HepG2 (cell line): ENCODE results near the gene C4B. TPM values are rescaled to one million over a fixed set of nuclear protein-coding genes. Genes with fewer than 3 reads are reported as not detected.

Experiments used
- ATAC-seq: fragments of 200-7000 bp; cut with Tn5 transposase; 3 replicates; pipeline ENCODE4 v1.9.1; 2020; ENCODE audit warnings: mild to moderate bottlenecking, moderate library complexity
- BruUV-seq: library from RNA; stranded (reverse); fragments of 400-500 nt; replicated peaks from 2 replicates; lab custom pipeline; 2021; lab: Mats Ljungman, UMichigan
- CTCF ChIA-PET: fragments of 300-600 bp; formaldehyde crosslinking; extraction: SDS; loops from one replicate; lab custom pipeline; 2021; ENCODE audit warnings: low total read pairs, inconsistent platforms, low intra/inter-chr PET ratio; lab: Yijun Ruan, JAX
- POLR2A ChIA-PET: fragments of 350-600 bp; sonication (Branson Sonifier 250); formaldehyde crosslinking; loops from one replicate; lab custom pipeline; 2020; ENCODE audit warnings: antibody characterized with exemption, inconsistent platforms; lab: Yijun Ruan, JAX
- DNase-seq: peaks from one replicate; pipeline ENCODE4 v3.0.0-alpha.2; 2015; ENCODE audit warnings: low spot score
- FAIRE-seq: peaks from 3 replicates; lab custom pipeline; 2011; peaks lifted over from hg19 to GRCh38; lab: Jason Lieb, UNC
- H2AFZ ChIP-seq: one replicate; pipeline ENCODE4 v1.6.1; 2011; ENCODE audit warnings: low read length, inconsistent platforms
- H3K27ac ChIP-seq: fragments of 300-600 bp; 3 replicates; pipeline ENCODE4 v1.8.0; 2011; ENCODE audit warnings: mixed run types, mild to moderate bottlenecking, mixed read lengths, low read length, inconsistent platforms; ENCODE audit not compliant: insufficient read depth; ENCODE audit errors: extremely low read length
- H3K27me3 ChIP-seq, 2 experiments: fragments of 200-600 bp in 1 of 2; 2 replicates in 1 of 2; 3 replicates in 1 of 2; pipeline versions ENCODE4 v1.6.0 to v1.8.0; 2011; ENCODE audit warnings: low read length in 2 of 2, mild to moderate bottlenecking in 2 of 2, moderate library complexity in 2 of 2, inconsistent platforms in 1 of 2; ENCODE audit not compliant: insufficient read depth in 2 of 2, control insufficient read depth in 1 of 2
- H3K36me3 ChIP-seq, 2 experiments: fragments of 200-600 bp in 1 of 2; replicated peaks in 1 of 2; 2 replicates in 1 of 2; 3 replicates in 1 of 2; pipeline versions ENCODE4 v1.5.1 to v1.8.0; 2011; ENCODE audit warnings: low read length in 2 of 2, inconsistent platforms in 1 of 2; ENCODE audit not compliant: insufficient read depth in 2 of 2, control insufficient read depth in 1 of 2
- H3K4me1 ChIP-seq: 2 replicates; pipeline ENCODE4 v1.5.1; 2012; ENCODE audit warnings: low read length, inconsistent platforms; ENCODE audit not compliant: insufficient read depth
- H3K4me2 ChIP-seq: 2 replicates; pipeline ENCODE4 v1.6.0; 2011; ENCODE audit warnings: low read depth, low read length, inconsistent platforms
- H3K4me3 ChIP-seq, 3 experiments: fragments of 200-600 bp in 1 of 3; sonication (generic), shearing (Covaris generic) in 1 of 3; replicated peaks in 1 of 3; 2 replicates each; pipeline ENCODE4 v1.5.1; 2011 to 2016; ENCODE audit warnings: low read length in 3 of 3, inconsistent platforms in 2 of 3, low read depth in 2 of 3, mild to moderate bottlenecking in 2 of 3, control low read depth in 1 of 3, mixed read lengths in 1 of 3; ENCODE audit not compliant: insufficient read depth in 1 of 3
- H3K79me2 ChIP-seq: one replicate; pipeline ENCODE4 v1.6.1; 2011; ENCODE audit warnings: low read length, inconsistent platforms; ENCODE audit not compliant: insufficient read depth
- H3K9ac ChIP-seq: 2 replicates; pipeline ENCODE4 v1.6.0; 2011; ENCODE audit warnings: mild to moderate bottlenecking, low read depth, low read length, inconsistent platforms; ENCODE audit not compliant: insufficient read depth
- H3K9me3 ChIP-seq: 2 replicates; pipeline ENCODE4 v1.5.1; 2012; ENCODE audit warnings: mild to moderate bottlenecking, low read length
- H4K20me1 ChIP-seq: 2 replicates; pipeline ENCODE4 v1.6.0; 2011; ENCODE audit warnings: inconsistent platforms, mild to moderate bottlenecking, low read length, moderate library complexity; ENCODE audit not compliant: insufficient read depth
- CHCHD3 ChIP-seq: sonication (generic); formaldehyde crosslinking; IDR thresholded peaks from 2 replicates; pipeline ENCODE4 v1.8.0; 2022; ENCODE audit warnings: mild to moderate bottlenecking, missing genetic modification reagents, moderate library complexity
- FOXO1 ChIP-seq: sonication (generic); formaldehyde crosslinking; IDR thresholded peaks from 2 replicates; pipeline ENCODE4 v1.4.0; 2020; ENCODE audit warnings: missing genetic modification reagents
- POGZ ChIP-seq: sonication (generic); formaldehyde crosslinking; IDR thresholded peaks from 2 replicates; pipeline ENCODE4 v1.4.0; 2020; ENCODE audit warnings: mild to moderate bottlenecking, missing genetic modification reagents
- RBAK ChIP-seq: sonication (generic); formaldehyde crosslinking; IDR thresholded peaks from 2 replicates; pipeline ENCODE4 v1.5.1; 2020; ENCODE audit warnings: mild to moderate bottlenecking, missing genetic modification reagents
- ZNF3 ChIP-seq: IDR thresholded peaks from 2 replicates; pipeline ENCODE4 v1.7.0; 2017; ENCODE audit warnings: inconsistent platforms
- ZNF430 ChIP-seq: sonication (generic); formaldehyde crosslinking; IDR thresholded peaks from 2 replicates; pipeline ENCODE4 v1.9.0; 2021; ENCODE audit warnings: mild to moderate bottlenecking, missing genetic modification reagents
- ZNF569 ChIP-seq: sonication (generic); formaldehyde crosslinking; IDR thresholded peaks from 2 replicates; pipeline ENCODE4 v1.5.0; 2020; ENCODE audit warnings: mild to moderate bottlenecking, missing genetic modification reagents, moderate library complexity, borderline replicate concordance
- ZNF75D ChIP-seq: sonication (generic); formaldehyde crosslinking; IDR thresholded peaks from 2 replicates; pipeline ENCODE4 v1.8.1; 2023; ENCODE audit warnings: missing genetic modification reagents, mild to moderate bottlenecking, borderline replicate concordance
- ZNF775 ChIP-seq: sonication (generic); formaldehyde crosslinking; IDR thresholded peaks from 2 replicates; pipeline ENCODE4 v1.4.0; 2020; ENCODE audit warnings: missing genetic modification reagents, mild to moderate bottlenecking, moderate library complexity, borderline replicate concordance
- ZNF891 ChIP-seq: sonication (generic); formaldehyde crosslinking; IDR thresholded peaks from 2 replicates; pipeline ENCODE4 v1.5.0; 2020; ENCODE audit warnings: mild to moderate bottlenecking, missing genetic modification reagents
- WGBS: methylation state at CpG from one replicate; pipeline ENCODE4 v1.1.6; 2017; ENCODE audit warnings: low lambda C conversion rate; 5-methylcytosine and 5-hydroxymethylcytosine counted together
- in situ Hi-C: cut with HindIII; loops from 2 replicates; pipeline ENCODE4 v1.10.0; 2017; ENCODE audit warnings: low pct_unique_long_range_greater_than_20kb; ENCODE audit not compliant: extremely low pct_ligation_motif_present
- intact Hi-C: fragments of 100-400 bp; cut with micrococcal nuclease; formaldehyde crosslinking; loops from one replicate; pipeline ENCODE4 v1.10.0; 2022; ENCODE audit not compliant: unreplicated experiment
- polyA plus RNA-seq, 8 experiments: library from polyadenylated mRNA; depleted of rRNA in 3 of 8; stranded (reverse) in 7 of 8; unstranded in 1 of 8; fragments of >200 nt; fragmentation: Illumina TruSeq in 4 of 8; extraction: Trizol in 4 of 8; gene quantifications; 2 replicates each; pipeline versions ENCODE4 v1.2.1 to v1.2.3, GENCODE V29; 2011 to 2016; ENCODE audit warnings: low read depth in 4 of 8, missing spikeins in 1 of 8, mixed read lengths in 1 of 8; ENCODE audit not compliant: insufficient read depth in 1 of 8
- total RNA-seq, 5 experiments: library from RNA; depleted of rRNA; stranded (reverse); fragments of >200 nt; fragmentation: Illumina TruSeq; extraction: Trizol; gene quantifications; 2 replicates each; pipeline ENCODE4 v1.2.3, GENCODE V29; 2016; ENCODE audit warnings: low read depth in 1 of 5

Gene C4B
- total and polyA plus RNA-seq, 2 of the 13 experiments (the other 11 are each of a cell fraction or from before 2014, with no cell fraction given): 167 to 538 TPM

DNA sequence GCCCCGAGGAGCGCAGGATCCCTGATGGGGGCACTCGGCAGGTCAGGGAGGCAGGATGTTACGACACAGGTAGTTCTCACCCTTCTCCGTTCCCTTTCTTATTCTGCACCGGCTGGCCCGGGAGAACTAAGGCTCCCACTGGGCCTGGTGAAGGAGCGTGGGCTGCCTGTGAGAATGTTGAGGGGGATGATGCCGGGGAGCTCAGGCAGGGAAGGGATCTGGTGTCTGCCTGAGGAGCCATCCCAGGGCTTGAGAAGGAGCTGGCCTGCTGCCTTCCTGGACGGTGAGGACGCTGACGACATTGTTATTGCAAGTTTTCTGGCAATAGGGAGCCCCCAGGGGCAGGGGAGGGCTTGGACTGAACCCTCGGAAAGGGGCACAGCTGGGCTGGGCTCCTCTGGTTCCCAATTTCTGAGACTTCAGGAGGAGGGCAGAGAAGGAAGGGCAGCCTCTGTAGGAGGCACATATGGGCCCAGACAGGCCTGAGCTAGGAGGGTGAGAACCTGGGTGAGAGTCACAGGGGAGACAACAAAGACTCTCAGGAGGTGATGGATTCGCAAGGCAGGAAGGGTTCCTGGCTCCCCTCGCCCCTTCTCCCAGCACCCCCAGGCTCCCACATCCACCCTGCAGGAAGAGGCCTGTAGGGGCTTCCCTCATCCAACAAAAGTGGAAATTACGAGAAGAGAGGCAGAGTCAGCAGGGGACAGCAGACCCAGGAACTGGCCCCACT is 56.4 kb downstream of the C4B start:
- no peaks in the 10 kb centered on the region for H3K4me1 ChIP-seq
- H3K9me3 ChIP-seq: no peaks in the 10 kb centered on the region
- no peaks in the 10 kb centered on the region for H3K79me2 ChIP-seq
- TF ChIP-seq FOXO1 (CRISPR knock-in tag): no peak
- no peak for TF ChIP-seq POGZ
- no peak for TF ChIP-seq ZNF430 (CRISPR knock-in tag)
- TF ChIP-seq ZNF75D (CRISPR knock-in tag): no peak
- TF ChIP-seq ZNF3 (CRISPR knock-in tag): no peak
- BruUV-seq: no TSS peak
- intact Hi-C loops (no loop called here), in situ Hi-C loops (no loop called here)
- ChIA-PET CTCF (no interaction called here), POLR2A (no interaction called here)
- DNase-seq (no peak), ATAC-seq (no peak), FAIRE-seq (no peak)
- H3K4me3 ChIP-seq: no peak overlapping the region
- no peak overlapping the region for H2AFZ ChIP-seq
- WGBS: 36% methylated on average over 15 of the region's 16 CpGs
- H3K27ac ChIP-seq: no peak overlapping the region
- H3K27me3 ChIP-seq: peaks cover 23 to 88% of the 10 kb centered on the region in 2 experiments
- H3K4me2 ChIP-seq: no peak overlapping the region
- no peak overlapping the region for H3K9ac ChIP-seq
- H3K36me3 ChIP-seq: no peaks in the 10 kb centered on the region
- 0 out of 2 replicates have a peak, but pooled peaks cover 4% of the 10 kb centered on the region for H4K20me1 ChIP-seq

DNA sequence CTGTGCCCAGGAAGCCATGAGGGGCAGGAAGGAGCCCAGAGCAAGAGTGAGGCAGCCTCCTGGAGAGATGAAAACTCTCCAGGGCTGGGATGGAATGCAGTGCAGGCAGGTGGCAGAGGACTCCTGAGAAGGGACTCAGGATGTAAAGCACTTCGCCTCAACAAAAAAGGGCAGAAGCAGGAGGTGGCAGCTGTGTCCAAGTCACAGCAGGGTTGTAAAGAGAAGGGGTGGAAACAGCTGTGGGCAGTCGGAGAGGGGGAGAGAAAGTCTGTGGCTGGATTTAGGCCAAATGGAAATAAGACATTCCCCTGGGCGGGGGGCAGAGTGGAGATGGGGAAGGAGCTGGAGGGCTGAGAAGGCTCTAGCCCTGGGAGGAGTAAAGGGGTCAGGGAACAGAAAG is 58.5 kb downstream of the C4B start:
- TF ChIP-seq ZNF569 (no peak), RBAK (CRISPR knock-in tag) (no peak), ZNF775 (CRISPR knock-in tag) (no peak), ZNF891 (CRISPR knock-in tag) (no peak), CHCHD3 (CRISPR knock-in tag) (no peak)
- Histone ChIP-seq H2AFZ (no peak overlapping the region), H3K4me2 (no peak overlapping the region), H4K20me1 (0 out of 2 replicates have a peak, but pooled peaks cover 4% of the 10 kb centered on the region), H3K4me3 (no peak overlapping the region), H3K27ac (no peak overlapping the region), H3K27me3 (peaks cover 24 to 82% of the 10 kb centered on the region in 2 experiments), H3K9me3 (no peaks in the 10 kb centered on the region), H3K4me1 (no peaks in the 10 kb centered on the region), H3K79me2 (no peaks in the 10 kb centered on the region), H3K9ac (no peak overlapping the region), H3K36me3 (no peaks in the 10 kb centered on the region)
- intact Hi-C loops: no loop called here
- in situ Hi-C loops: no loop called here
- WGBS: 38% methylated on average over 3 of the region's 3 CpGs
- DNase-seq (no peak), FAIRE-seq (no peak), ATAC-seq (no peak)
- no TSS peak for BruUV-seq
- ChIA-PET CTCF (no interaction called here), POLR2A (no interaction called here)
